SKM-1 treated with dmso at 0.1 percent for 144 hours (cell line): ENCODE results near the gene CADM2.

ENCODE experiments used
- DNase-seq: peaks from one replicate; lab custom pipeline; 2025; ENCODE audit not compliant: unreplicated experiment; lab: John Stamatoyannopoulos, UW

CADM2 gene

DNA sequence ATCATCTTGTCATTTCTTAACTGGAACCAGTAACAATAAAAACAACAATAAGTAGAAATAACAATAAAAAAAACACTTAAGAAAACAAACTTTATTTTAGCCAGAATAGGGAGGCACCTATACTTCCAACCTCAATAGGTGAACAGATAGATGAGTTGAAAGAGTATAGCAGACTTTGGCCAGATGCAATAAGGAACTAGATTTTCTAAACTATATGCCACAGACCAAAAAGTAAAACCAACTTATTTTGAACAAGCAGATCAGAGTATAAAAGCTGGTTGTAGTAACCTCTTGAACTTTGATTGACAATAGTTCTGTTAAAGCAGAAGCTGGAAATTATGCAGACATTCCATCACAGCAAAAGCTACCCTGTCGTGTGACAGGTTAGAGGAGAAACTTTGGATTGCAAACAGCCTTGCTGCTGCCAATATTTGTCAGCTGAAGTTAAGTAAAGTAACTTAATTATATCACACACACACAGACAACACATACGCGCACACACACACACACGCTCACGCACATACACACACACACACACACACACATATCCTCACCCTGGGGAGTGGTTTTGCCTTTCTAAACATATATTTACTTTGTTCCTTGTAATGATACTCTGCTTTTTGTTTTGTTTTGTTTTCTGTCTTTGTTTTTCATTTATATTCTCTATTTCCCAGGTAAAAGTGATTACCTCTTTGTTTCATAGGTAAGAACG lies 1128.5 kb downstream of the CADM2 start:
- no peak for DNase-seq

DNA sequence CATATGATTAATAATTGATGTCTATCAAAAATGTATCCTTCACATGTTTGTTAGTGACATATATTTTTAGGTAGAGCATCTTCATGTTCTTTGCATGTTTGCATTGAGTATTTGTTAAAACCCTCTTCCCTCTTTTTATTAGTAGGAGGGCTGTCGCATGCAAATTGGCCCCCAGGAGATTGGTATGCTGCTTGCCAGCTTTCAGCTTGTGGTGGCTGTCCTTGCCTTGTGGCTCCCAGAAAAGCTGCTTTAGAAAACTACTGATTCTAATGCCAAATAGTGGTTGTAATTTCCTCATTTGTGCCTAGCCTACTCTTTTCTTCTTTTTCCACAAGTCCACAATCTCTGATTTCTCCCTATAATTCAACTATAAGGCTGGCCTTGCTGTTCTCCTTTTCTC lies 1145.4 kb downstream of the CADM2 start:
- DNase-seq, result no peak

DNA sequence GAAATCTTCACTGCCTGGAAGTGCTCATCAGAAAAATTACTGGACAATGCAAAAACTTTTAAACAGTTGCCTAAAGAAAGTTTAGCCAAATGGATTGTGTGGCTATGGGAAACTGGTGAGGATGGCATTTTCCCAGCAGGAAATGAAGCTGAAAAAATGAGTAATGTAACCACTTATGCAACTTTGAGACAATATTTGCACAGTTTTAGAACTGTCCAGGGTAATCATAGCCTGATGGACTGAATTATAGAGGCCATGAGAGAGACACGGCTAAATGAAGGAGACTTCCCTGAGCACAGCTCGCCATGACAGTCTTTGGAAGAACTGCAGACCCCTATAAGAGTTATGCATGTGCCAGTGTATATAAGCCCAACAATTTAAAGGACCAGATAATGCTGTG lies 1150.6 kb downstream of the CADM2 start:
- no peak for DNase-seq
